PC-9 (cell line): ENCODE data around the gene CNIH3.

Source experiments
- EZH2 ChIP-seq: fragments of 200-600 bp; sonication (generic); IDR thresholded peaks from 2 replicates; pipeline ENCODE4 v1.8.0; 2017; ENCODE audit warnings: antibody characterized with exemption, low read depth
- TF ChIP-seq, protein P1 (sequence below): fragments of 200-600 bp; sonication (generic); conservative IDR thresholded peaks from 2 replicates; pipeline ENCODE4 v1.6.1; 2017; ENCODE audit warnings: mixed run types, antibody characterized with exemption, mild to moderate bottlenecking, moderate library complexity

DNA sequence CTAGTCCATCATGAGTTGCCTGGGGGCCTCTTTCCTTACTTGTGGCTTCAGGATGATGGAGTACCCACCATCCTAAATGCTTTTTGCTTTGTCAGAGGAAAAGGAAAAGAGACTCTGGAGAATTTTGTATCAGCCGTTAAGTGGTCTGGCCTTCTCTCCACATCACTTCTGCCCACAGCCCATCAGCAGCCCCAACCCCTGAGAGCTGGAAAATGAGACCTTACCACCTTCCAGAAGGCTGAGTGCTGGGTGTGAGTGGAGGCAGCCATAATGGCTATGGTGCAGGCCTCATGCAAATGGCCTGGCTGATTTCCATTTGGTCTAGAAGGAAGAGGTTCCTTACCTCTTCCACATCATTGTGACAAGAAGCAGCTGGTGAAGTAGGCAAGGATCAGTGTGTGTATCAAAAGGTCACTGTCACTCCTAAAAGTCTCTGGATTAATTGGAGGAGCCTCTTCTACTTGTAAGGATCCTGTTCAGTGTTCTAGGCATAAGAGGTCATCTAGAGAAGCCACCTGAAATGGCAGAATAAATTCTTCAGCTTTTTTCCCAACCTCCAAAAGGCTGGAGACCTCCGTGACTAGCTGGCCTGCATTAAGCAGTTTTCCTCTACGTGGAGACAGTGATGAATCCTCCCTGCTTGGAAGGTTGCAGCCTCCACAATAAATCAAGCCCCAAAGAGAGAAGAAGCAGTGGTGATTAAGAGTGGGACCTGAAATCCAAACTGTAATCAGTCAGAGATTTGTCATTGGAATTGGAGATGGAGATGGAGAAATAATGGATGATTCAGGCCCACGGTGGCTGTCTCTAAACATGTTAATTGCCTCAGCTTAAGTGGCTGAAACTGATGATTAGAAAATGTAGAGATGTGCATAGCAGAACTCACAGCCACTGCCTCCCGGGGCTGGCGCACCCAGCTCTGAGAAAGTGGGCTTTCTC lies 111.5 kb downstream of the CNIH3 start:
- TF ChIP-seq, protein P1, sequence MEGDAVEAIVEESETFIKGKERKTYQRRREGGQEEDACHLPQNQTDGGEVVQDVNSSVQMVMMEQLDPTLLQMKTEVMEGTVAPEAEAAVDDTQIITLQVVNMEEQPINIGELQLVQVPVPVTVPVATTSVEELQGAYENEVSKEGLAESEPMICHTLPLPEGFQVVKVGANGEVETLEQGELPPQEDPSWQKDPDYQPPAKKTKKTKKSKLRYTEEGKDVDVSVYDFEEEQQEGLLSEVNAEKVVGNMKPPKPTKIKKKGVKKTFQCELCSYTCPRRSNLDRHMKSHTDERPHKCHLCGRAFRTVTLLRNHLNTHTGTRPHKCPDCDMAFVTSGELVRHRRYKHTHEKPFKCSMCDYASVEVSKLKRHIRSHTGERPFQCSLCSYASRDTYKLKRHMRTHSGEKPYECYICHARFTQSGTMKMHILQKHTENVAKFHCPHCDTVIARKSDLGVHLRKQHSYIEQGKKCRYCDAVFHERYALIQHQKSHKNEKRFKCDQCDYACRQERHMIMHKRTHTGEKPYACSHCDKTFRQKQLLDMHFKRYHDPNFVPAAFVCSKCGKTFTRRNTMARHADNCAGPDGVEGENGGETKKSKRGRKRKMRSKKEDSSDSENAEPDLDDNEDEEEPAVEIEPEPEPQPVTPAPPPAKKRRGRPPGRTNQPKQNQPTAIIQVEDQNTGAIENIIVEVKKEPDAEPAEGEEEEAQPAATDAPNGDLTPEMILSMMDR = no peak
- no peak for TF ChIP-seq EZH2
